HL-60 (cell line): ENCODE data around the gene PLA2G4D.

ENCODE experiments used
- POLR2AphosphoS5 ChIP-seq: IDR thresholded peaks from 2 replicates; pipeline ENCODE4 v1.6.1; 2012; ENCODE audit warnings: low read depth
- TF ChIP-seq, protein P1 (sequence below): IDR thresholded peaks from one replicate; pipeline ENCODE4 v1.5.1; 2011; ENCODE audit warnings: low read length, control low read depth, inconsistent platforms; ENCODE audit not compliant: insufficient read depth

DNA sequence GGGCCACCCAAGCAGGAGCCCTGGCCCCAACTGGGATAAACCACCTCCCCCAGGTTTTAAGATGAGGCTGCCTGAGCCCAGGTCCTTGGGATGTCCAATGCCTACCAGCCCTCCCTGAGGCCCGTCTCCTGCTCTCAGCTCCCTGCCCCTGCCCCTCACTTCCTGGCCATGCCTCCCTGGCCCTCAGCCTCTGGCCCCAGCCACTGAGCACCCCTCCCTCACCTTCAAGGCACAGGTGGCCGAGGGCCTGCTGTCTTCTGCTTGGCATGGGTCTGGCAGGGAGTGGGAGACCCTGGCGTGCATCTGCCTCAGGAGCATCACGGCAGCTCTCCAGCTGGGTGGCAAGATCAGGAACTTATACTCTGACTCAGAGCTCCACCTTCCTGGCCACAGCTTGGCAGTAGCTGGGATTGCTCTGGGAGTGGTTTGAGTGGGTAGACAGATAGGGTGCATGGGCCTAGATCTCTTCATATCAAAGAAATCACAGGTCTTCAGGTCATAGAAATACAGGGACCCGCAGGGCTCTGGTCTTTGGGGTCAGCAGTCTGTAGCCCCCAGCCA is 73.6 kb downstream of the PLA2G4D start, which contains the start of gene PLA2G4E:
- TF ChIP-seq POLR2AphosphoS5: no peak
- TF ChIP-seq, protein P1, sequence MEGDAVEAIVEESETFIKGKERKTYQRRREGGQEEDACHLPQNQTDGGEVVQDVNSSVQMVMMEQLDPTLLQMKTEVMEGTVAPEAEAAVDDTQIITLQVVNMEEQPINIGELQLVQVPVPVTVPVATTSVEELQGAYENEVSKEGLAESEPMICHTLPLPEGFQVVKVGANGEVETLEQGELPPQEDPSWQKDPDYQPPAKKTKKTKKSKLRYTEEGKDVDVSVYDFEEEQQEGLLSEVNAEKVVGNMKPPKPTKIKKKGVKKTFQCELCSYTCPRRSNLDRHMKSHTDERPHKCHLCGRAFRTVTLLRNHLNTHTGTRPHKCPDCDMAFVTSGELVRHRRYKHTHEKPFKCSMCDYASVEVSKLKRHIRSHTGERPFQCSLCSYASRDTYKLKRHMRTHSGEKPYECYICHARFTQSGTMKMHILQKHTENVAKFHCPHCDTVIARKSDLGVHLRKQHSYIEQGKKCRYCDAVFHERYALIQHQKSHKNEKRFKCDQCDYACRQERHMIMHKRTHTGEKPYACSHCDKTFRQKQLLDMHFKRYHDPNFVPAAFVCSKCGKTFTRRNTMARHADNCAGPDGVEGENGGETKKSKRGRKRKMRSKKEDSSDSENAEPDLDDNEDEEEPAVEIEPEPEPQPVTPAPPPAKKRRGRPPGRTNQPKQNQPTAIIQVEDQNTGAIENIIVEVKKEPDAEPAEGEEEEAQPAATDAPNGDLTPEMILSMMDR: no peak
